Effector CD4-positive, alpha-beta T cell (primary cell): ENCODE results near the gene MRGPRD.
"Not testable (repeated sequence)": the region's sequence is repeated elsewhere in the genome, so short reads cannot be mapped to it uniquely, and the experiment has no call there.

ENCODE experiments used
- DNase-seq: peaks from one replicate; pipeline ENCODE4 v3.0.0-alpha.2; 2020

The MRGPRD gene

DNA sequence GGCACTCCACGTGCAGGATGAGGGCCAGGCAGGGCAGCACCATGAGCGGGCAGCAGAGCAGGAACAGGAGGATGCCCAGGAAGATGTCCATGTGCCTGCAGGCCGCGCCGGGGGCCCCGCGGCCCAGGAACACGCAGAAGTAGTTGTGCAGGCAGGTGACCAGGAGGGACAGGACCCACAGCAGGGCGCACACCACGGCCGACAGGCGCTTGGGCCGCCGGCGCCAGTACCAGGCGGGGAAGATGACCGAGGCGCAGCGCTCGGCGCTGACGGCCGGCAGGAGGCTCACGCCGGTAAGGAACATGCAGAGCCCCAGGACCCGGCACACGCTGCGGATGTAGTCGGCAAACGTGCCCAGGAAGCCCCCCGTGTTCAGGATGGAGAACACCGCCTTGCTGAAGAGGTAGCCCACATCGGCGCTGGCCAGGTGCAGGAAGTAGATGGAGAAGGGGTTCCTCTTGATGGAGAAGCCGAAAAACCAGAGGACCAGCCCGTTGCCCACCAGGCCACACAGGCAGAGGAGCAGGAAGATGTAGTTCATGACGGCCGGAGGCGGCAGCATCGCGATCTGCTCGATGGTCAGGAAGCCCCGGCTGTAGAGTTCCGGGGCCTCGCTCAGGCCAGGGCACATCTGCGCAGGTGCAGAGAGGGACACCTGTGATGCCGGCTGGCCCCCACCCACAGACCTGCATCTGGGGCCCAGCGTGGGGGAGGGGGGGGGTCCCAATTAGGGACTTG, 25.0 kb upstream of the MRGPRD start:
- DNase-seq, result no peak

DNA sequence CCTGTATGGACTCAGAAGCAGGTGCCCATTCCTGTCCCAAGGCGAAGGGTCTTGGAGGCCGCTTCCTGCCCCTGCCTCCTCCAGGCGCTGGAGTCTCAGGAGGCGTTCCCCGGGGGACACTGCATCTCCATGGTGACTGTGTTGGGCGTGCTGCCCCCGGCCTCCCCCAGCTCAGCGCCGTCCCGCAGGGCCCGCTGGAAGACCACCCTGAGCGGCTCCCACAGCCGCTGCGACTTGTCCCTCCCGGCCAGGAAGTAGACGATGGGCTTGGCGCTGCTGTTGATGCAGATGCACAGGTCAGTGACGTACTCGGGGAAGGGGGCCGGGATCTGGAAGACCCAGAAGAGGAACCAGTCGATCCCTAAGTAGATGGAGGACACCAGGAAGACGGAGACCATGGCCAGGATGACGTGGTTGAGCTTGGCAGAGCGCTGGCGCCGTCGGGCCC, 24.4 kb upstream of the MRGPRD start:
- DNase-seq, result no peak

DNA sequence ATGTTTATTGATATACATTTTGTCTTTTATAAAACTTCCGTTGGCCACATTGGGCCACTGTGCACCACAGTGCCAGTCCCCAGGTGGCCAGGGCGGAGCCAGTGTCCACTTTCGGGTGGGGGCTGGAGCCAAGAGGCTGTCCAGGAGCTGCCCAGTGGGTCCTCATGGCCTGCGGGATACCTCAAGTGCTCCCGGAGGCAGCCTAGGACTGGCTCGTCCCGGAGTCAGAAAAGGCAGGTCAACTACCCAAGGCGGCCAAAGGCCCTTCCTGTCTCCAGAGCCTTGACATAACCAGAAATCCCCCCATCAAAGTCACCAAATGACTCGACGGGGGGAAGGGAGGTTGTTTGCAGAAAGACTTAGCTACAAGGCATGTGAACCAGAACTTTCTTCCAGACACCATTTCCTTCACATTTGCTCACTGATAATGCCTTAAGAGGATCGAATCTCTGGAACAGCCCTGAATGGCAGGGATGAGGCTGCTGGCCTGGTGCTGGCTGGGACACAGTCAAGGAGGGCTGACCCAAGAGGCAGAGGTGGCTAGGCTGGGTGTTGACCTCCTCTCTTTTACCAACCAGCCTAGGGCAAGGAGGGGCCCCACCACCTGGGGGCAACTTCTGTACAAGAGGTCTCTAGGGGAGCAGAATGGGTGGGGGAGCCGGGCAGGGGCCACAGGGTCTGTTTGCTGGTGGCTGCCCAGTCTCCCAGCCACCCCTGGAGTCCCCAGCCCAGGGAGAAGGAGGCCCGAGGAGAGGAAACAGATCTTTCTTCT, 23.8 kb upstream of the MRGPRD start:
- no peak for DNase-seq

DNA sequence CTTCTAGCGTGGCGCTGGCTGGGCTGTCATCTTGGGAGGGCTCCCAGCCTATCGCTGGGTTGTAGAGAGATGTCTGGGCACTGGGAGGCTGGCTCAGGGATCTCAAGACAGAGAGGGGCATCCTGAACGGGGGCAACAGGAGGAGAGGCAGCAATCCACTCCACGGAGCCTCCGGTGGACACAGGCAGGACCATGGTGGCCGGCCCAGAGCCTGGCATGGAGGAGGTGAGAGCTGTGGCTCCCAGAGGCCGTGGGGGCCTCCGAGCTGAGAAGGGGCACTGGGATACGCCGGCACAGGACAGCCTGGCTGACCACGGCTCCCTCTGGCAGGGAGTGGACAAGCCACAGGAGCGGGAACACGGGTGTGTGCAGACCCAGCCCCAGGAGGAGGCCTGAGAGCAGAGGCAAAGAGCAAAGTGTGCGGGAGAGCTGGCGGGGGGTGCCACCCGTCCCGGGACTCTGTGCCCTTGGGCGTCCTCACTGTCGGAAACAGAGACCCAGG, 23.1 kb upstream of the MRGPRD start:
- DNase-seq, result no peak

GRCh38 chr11:69003301-69003865, 22.6 kb upstream of the MRGPRD start:
- no peak for DNase-seq

GRCh38 chr11:69002570-69003231, 21.9 kb upstream of the MRGPRD start:
- DNase-seq, result no peak

DNA sequence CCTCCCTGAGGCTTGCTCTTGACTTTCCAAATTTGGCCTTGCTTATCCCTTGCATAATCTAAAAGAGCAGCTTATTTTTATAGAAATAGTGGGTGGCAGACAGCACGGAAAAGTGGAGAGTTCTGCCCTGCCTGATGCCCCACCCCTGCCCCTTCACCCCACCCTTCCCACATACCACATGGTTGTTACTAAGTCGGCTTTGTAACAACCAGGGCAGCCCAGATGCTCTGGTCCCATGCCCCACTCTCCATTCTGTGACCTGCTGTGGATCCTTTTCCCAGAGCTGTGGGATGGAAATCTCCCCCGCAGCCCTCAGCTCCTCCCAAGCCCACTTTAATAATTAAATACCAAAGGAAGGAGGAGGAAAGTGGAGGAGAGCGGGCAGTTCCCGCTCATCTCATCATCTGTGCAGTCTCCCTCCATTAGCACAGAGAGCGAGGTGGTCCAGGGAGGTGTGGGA, 21.4 kb upstream of the MRGPRD start:
- no peak for DNase-seq

DNA sequence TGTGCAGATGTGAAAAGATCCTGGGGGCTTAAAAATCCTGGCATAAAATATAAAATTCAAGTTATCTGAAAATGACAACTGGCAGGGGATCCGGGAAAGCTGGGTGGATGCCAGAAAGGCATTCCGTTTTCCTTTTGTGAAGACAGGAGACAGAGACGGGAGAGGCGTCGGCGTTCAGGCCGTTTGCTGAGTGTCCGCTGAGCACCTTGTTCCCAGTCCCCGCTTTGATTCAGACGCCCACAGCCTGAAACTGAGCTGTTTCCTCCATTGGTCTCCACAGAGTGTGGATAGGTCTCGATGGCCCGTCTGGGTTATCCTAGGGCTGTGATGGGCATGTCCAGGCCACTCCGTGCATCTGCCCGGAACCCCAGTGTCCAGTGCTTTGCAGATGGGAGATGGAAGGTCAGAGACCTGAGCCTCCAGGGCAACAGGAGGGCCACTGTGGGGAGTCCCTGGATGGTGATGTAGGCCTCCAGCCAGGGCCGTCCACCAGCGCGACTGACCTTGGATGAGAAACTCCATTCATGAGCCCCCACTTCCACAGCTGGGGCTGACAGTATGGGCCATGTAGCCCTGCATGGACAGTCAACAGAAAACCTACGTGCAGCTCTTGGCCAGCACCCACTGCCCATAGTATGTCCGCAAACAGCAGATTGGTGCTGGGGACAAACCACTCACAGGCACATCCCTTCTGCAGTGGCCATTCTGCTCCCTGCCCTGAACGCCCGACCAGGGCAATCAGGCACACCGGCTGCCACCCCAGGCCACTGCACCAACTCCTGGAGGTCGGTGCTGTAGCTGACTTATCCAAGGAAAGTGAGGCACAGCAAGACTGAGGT, 20.7 kb upstream of the MRGPRD start:
- no peak for DNase-seq

GRCh38 chr11:69000831-69001242, 20.1 kb upstream of the MRGPRD start:
- no peak for DNase-seq

- DNase-seq, result no peak
Measured at GRCh38 chr11:69000391-69000790, 19.6 kb upstream of the MRGPRD start.

GRCh38 chr11:68999748-69000355, 19.1 kb upstream of the MRGPRD start:
- DNase-seq, result not testable (repeated sequence)

DNA sequence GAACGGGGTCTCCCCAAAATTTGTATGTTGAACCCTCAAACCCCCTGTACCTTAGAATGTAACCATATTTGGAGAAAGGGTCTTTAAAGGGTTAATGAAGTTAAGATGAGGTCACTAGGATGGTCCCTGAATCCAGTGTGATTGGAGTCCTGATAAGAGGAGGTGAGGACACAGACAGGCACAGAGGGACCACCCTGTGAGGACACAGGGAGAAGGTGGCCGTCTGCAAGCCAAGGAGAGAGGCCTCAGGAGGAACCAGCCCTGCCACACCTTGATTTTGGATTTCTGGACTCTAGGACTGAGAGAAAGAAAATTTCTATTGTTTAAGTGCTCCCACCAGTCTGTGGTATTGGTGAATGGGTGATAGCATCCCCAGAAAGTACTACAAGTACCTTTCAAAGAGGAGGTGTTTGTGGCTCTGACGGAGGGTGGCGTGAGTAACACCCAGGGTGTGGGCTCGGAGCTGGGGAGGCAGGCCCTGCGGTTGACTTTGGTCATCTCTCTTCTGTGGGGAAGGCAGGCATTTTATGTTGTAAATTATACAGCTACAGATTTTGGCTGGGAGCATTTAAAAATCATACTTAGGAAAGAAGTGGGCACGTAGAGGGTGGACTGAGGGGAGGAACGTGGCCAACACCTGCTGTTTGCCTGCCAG, 18.4 kb upstream of the MRGPRD start:
- no peak for DNase-seq

- DNase-seq, result no peak
Measured at GRCh38 chr11:68998390-68998911, 17.7 kb upstream of the MRGPRD start.

GRCh38 chr11:68997995-68998348, 17.2 kb upstream of the MRGPRD start:
- DNase-seq, result no peak

DNA sequence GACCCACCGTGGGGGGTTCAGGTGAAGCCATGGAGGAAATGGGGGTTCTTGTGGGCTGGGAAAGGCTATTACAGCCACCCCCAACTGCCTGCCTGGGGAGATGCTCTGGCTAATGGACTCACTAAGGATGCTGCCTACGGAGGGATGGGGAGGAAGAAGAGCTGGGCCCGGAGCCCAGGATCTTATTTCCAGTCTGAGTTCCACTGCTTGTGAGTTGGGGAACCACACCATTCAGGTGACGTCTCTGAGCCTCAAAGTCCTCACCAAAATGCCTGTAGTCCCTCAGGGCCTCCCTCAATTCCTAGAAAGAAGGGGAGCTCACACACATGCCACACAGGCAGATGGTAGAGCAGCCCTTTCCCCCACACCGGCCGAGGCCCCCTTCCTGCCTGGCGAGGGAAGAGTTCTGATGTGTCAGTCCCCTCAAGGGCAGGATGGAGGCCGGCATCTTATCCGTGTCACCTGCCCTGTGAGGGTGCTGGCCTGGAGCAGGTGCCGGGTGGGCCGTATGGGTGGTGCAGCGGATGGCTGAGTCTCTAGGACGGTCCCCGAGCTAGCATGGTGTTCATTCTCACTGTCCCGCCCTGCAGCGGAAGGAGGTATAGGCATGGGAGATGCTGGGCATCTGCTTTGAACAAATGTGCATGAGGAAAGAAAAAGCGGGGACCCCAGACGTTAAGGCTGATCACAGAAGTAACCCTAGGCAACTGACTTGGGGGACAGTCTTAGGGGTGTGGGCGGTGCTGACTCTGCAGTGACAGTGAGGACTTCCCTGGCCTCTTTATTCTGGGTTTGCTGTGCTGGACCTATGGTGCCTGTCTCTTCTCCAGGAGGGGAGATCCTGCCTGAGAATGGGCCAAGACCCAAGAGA, 16.6 kb upstream of the MRGPRD start:
- DNase-seq, result no peak

DNA sequence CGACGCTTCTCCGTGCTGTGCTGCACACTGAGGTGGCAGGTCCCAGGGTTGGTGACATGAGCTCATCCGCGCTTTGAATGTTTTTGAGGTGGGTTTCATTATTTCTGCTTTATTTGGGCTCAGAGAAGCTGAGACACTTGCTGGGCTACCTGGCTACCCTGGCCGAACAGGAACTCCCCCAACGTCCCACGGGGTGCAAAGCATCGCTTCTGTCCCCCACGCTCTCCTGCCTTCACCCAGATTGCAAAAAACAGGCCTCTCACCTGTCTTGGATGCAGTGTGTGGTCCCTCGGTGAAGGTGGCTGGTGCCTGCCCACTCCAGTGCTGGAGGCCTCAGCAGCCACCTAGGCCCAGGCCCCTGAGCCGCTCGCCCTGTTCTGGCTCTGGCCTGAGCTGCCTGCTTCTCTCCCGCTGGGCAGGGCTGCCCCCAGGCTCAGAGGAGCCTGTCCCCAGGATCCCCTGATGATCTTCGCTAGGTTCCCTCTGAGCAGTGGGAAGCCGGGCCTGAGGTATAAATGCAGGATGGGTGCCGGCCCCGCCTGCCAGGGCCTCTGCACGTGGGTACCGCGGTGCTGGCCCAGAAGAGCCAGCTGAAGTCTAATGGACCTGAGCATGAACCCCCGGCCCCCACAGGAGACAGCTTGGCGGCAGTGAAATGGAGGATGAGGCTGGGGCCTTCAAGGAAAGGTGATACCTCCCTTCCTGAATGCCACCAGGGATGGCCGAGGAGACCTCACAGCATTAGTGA, 15.8 kb upstream of the MRGPRD start:
- DNase-seq, result no peak

DNA sequence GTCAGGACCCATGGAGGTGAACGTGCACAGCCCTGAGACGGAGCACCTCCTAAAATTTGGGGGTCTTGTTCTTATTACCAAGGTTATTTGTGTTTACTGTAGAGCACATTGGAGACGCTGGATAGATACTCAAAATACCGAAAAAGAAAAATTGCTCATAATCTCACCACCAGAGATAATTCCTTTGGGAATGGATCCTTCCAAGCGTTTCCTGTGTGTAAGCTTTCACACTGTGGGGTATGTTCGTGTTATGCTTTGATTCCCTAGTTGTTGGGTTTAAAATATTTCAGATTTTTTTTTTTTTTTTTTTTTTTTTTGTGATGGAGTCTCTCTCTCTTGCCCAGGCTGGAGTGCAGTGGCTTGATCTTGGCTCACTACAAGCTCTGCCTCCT, 14.1 kb upstream of the MRGPRD start:
- no peak for DNase-seq

GRCh38 chr11:68994161-68994893, 13.5 kb upstream of the MRGPRD start:
- no peak for DNase-seq
